ENCODE measurements around the gene FIBCD1.

DNA sequence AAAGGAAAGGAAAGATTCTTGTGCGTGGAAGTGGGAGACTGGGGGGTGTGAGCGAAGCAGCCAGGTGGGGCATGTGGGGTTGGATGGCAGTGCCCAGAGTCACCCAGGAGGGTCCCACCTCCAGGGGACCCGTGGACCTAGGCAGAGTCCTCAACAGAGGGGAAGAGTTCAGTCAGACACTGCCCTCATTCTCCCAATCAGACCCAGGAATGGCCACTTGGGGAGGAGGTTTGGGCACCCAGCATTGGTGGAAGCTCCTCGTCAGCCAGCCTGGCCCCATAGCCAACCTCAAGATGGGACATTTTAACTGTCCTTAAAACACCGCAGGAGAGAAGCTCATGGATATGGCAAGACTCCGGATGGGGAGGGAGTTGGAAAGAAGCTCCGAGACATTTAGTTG lies 48.0 kb upstream of the FIBCD1 start:
- TF ChIP-seq, protein P1, sequence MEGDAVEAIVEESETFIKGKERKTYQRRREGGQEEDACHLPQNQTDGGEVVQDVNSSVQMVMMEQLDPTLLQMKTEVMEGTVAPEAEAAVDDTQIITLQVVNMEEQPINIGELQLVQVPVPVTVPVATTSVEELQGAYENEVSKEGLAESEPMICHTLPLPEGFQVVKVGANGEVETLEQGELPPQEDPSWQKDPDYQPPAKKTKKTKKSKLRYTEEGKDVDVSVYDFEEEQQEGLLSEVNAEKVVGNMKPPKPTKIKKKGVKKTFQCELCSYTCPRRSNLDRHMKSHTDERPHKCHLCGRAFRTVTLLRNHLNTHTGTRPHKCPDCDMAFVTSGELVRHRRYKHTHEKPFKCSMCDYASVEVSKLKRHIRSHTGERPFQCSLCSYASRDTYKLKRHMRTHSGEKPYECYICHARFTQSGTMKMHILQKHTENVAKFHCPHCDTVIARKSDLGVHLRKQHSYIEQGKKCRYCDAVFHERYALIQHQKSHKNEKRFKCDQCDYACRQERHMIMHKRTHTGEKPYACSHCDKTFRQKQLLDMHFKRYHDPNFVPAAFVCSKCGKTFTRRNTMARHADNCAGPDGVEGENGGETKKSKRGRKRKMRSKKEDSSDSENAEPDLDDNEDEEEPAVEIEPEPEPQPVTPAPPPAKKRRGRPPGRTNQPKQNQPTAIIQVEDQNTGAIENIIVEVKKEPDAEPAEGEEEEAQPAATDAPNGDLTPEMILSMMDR (conservative IDR thresholded peaks at IDR 0.05; ENCODE audit: low read depth in 2 of 2) = no peak
- TF ChIP-seq POLR2AphosphoS5 (IDR thresholded peaks at IDR 0.05; ENCODE audit: low read depth) = no peak
- TF ChIP-seq EZH2phosphoT487 (IDR thresholded peaks at IDR 0.05; ENCODE audit: unreplicated experiment) = no peak
- TF ChIP-seq STAT1 (IDR thresholded peaks at IDR 0.05; ENCODE audit: unreplicated experiment) = no peak
- no peak for TF ChIP-seq EZH2 (IDR thresholded peaks at IDR 0.05; ENCODE audit: low read depth, unreplicated experiment)
- TF ChIP-seq ZNF114 (CRISPR knock-in tag; IDR thresholded peaks at IDR 0.05) = no peak
- TF ChIP-seq, protein P2, sequence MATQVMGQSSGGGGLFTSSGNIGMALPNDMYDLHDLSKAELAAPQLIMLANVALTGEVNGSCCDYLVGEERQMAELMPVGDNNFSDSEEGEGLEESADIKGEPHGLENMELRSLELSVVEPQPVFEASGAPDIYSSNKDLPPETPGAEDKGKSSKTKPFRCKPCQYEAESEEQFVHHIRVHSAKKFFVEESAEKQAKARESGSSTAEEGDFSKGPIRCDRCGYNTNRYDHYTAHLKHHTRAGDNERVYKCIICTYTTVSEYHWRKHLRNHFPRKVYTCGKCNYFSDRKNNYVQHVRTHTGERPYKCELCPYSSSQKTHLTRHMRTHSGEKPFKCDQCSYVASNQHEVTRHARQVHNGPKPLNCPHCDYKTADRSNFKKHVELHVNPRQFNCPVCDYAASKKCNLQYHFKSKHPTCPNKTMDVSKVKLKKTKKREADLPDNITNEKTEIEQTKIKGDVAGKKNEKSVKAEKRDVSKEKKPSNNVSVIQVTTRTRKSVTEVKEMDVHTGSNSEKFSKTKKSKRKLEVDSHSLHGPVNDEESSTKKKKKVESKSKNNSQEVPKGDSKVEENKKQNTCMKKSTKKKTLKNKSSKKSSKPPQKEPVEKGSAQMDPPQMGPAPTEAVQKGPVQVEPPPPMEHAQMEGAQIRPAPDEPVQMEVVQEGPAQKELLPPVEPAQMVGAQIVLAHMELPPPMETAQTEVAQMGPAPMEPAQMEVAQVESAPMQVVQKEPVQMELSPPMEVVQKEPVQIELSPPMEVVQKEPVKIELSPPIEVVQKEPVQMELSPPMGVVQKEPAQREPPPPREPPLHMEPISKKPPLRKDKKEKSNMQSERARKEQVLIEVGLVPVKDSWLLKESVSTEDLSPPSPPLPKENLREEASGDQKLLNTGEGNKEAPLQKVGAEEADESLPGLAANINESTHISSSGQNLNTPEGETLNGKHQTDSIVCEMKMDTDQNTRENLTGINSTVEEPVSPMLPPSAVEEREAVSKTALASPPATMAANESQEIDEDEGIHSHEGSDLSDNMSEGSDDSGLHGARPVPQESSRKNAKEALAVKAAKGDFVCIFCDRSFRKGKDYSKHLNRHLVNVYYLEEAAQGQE (IDR thresholded peaks at IDR 0.05; ENCODE audit: unreplicated experiment) = no peak
- TF ChIP-seq NANOG (IDR thresholded peaks at IDR 0.05; ENCODE audit: borderline replicate concordance) = no peak
- TF ChIP-seq JUNB (IDR thresholded peaks at IDR 0.05; ENCODE audit: unreplicated experiment) = no peak

All from GM23338 (cell line).